GM21723 (cell line): ENCODE results near the gene CRKL.
"Not testable (repeated sequence)": the region's sequence is repeated elsewhere in the genome, so short reads cannot be mapped to it uniquely, and the experiment has no call there.

ENCODE experiments used
- ATAC-seq: cut with Tn5 transposase; IDR thresholded peaks from one replicate; pipeline ENCODE4 v1.9.1; 2021; ENCODE audit warnings: mild to moderate bottlenecking, moderate library complexity; ENCODE audit not compliant: unreplicated experiment

CRKL gene

DNA sequence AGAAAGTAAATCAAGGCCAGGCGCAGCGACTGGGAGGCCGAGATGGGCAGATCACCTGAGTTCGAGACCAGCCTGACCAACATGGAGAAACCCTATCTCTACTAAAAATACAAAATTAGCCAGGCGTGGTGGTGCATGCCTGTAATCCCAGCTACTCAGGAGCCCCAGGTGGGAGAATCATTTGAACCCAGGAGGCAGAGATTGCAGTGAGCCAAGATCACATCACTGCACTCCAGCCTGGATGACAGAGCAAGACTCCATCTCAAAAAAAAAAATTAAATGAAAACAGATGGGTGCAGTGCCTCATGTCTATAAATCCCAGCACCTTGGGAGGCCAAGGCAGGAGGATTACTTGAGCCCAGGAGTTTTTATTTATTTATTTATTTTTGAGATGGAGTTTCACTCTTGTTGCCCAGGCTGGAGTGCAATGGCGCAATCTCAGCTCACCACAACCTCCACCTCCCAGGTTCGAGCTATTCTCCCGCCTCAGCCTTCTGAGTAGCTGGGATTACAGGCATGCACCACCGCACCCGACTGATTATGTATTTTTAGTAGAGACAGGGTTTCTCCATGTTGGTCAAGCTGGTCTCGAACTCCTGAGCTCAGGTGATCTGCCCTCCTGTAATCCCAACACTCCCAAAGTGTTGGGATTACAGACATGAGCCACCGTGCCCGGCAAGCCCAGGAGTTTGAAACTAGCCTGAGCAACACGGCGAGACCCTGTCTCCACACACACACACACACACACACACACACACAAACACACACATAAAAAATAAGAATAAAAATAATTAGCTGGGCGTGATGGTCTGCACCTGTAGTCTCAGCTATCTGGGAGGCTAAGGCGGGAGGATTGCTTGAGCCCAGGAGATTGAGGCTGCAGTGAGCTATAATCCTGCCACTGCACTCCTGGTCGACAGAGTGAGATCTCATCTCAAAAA lies 15.8 kb upstream of the CRKL start:
- not testable (repeated sequence) for ATAC-seq

DNA sequence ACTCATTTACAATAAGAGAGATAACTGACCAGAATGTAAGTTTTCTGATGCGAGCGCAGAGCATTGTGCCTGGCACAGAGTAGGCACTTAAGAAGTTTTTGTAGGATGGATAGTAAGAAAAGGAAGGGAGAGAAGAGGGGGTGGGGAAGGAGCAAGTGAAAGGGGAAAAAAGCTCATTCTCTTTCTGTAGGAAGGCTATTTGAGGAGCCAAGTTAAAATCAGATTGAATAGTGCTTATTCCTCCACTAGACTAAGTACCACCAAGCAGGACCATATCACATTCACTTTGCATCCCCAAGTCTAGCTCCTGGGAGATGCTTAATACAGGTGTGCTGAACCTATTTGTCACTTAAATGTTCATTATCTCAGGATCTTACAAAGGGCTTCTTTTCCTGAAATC lies 14.1 kb upstream of the CRKL start:
- ATAC-seq, result no peak

- no peak for ATAC-seq
Observed at GRCh38 chr22:20904008-20904979, 12.9 kb upstream of the CRKL start.

DNA sequence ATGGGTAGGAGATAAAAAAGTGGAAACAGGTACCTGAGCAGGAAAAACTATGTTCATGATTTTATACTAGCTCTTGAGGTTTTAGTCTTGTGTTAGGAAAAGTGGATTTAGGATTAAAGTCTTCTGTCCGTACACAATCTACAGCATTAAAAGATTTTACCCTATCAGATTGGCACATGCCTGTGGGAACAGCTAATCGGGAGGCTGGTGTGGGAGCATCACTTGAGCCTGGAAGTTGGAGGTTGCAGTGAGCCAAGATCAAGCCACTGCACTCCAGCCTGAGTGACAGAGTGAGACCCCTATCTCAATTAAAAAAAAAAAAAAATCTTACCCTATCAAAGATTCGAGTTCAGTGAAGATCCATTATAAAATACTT lies 12.2 kb upstream of the CRKL start:
- no peak for ATAC-seq

DNA sequence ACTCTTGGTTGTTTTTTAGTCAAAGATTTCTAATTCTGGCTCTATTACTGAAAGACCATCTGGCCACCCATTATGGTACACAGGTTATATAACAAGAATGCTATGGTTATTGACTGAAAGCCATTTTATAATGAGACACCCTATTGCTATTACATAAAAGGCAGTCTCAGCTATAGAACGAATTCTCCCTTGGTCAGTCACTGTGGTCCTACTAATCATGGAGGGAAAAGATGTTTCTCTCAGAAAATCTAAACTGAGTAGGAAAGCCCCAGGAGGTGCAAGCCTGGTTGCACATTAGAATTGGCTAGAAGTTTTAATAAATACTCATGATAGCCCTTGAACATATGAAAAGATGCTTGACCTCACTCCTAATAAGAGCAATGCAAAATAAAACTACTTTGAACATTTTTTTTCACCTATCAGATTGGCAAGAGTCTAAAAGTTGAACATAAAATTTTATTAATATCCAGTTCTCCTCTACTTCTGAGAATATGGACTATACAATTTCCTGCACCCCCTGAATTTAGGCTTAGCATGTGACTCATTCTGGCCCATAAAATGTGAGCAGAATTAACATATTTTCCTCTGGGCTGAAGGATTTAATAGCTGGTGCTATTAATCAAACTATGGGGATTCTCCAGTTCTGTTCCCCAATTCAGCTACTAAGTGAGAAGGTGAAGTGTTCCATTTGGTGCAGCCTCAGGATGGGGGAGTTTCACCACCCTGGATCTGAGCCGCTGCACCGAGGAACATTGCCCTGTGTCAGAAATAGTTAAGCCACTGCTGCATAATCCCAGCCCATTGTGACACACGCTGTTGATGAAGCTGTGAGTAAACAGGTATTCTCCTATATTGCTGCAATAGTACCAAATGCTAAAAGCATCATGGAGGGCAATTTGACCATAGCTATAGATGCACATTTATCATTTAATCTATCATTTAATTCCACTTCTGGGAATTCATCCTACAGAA lies 11.5 kb upstream of the CRKL start:
- no peak for ATAC-seq

- ATAC-seq, result no peak
Observed at GRCh38 chr22:20906387-20906767, 10.8 kb upstream of the CRKL start.

DNA sequence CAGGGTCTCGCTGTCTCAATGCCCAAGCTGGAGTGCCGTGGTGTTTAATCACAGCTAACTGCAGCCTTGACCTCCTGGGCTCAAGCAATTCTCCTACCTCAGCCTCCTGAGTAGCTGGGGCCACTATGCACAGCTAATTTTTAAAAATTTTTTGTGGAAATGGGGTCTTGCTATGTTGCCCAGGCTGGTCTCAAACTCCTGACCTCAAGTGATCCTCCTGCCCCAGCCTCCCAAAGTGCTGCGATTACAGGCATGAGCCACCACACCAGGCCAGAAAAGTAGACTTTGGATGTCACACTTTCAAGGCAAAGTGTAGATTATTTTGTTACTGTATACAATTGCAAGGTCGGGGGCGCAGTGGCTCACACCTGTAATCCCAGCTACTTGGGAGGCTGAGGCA lies 8.5 kb upstream of the CRKL start:
- not testable (repeated sequence) for ATAC-seq

GRCh38 chr22:20909543-20910303 lies 7.5 kb upstream of the CRKL start:
- ATAC-seq, result no peak

DNA sequence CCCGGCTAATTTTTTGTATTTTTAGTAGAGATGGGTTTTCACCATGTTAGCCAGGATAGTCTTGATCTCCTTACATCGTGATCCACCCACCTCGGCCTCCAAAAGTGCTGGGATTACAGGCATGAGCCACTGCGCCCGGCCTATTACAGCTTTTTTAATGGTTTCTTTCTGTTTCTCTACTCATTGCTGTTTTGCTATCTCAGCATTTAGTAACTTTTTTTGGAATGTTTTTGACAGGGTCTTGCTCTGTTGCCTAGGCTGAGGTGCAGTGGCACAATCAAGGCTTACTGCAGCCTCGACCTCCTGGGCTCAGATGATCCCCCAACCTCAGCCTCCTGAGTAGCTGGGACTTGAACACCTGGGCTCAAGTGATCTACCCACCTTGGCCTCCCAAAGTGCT lies 4.7 kb upstream of the CRKL start:
- ATAC-seq, result no peak

DNA sequence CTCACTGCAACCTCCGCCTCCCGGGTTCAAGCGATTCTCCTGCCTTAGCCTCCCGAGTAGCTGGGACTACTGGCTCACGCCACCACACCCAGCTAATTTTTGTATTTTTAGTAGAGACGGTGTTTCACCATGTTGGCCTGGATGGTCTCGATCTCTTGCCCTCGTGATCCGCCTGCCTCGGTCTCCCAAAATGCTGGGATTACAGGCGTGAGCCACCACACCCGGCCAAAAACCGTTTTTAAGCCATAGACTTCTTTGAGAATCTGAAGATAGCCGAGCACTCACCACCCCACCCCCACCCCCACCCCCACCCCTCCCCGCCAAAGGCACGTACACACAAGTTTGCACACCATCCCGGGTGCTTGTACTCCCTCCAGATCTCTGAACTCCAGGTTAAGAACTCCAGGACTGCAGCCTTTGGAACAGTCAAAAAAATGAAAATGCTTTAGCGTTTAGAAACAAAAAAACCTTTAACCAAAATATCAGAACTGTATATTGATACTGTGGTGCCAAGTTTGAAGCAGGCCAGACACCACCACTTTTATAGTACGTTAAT lies 1.5 kb downstream of the CRKL start:
- no peak for ATAC-seq

- no peak for ATAC-seq
Observed at GRCh38 chr22:20919718-20920117, 2.5 kb downstream of the CRKL start.

DNA sequence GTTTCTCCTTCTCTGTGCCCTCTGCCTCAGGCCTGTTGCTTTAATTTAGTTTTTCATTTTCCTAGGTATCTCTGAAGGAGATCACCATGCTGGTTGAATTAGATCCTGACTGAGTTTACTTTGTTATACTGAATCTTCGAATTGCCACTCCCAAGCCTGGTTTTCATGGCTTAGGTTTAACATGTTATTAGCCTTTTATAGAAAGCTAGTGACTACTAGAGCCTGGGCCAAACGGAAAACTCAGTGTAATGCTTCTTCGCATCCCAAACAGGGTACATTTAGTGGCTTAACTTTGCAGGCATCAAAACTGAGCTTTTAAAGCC lies 3.6 kb downstream of the CRKL start:
- no peak for ATAC-seq

- ATAC-seq, result no peak
Observed at GRCh38 chr22:20922141-20922751, 5.0 kb downstream of the CRKL start.

DNA sequence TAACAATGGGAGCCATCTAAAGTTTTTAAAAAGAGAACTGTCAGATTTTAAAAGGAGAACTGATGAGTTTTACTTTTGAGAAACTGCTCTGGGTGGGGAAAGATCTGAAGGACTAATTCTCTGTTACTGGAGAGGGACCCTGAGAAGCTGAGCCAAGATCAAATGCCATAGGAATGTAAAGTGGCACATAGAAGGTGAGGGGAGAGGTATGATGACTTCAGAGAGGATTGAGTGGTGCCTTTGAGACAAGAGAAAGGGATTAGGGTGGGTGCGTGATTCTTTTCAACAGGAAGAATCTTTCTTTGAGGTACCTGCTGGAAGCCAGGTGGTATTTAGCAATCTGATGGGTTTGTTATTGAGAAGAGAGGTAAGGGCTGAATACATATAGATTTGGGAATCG lies 9.0 kb downstream of the CRKL start:
- ATAC-seq, result no peak

GRCh38 chr22:20927940-20928572 lies 10.8 kb downstream of the CRKL start:
- no peak for ATAC-seq

DNA sequence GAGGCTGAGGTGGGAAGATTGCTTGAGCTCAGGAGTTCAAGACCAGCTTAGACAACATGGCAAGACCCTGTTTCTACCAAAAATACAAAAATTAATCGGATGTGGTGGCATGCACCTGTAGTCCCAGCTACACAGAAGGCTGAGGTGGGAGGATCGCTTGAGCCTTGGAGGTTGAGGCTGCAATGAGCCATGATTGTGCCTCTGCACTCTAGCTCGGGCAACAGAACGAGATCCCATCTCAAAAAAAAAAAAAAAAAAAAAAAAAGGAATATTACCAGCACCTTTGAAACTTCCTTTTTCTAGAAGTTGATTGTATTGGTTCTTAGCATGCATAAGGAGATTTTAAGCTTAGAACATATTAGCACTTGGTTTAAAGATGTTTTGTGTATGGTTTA lies 11.4 kb downstream of the CRKL start:
- ATAC-seq, result no peak

GRCh38 chr22:20930004-20930403 lies 12.8 kb downstream of the CRKL start:
- no peak for ATAC-seq

GRCh38 chr22:20930435-20930834 lies 13.2 kb downstream of the CRKL start:
- not testable (repeated sequence) for ATAC-seq

- no peak for ATAC-seq
Observed at GRCh38 chr22:20931126-20931654, 14.0 kb downstream of the CRKL start.
